ENCODE results near the gene RBMS1.
A peak's percentile ranks its signal among the peaks of the same experiment; 100 is the strongest.

Gene RBMS1

GRCh38 chr2:160242893-160243564, 250.6 kb downstream of the RBMS1 start:
- no peak for DNase-seq

GRCh38 chr2:160241251-160242137, 252.1 kb downstream of the RBMS1 start:
- no peak for DNase-seq

- no peak for DNase-seq
Observed at GRCh38 chr2:160239436-160239835, 254.2 kb downstream of the RBMS1 start.

GRCh38 chr2:160238392-160238791, 255.2 kb downstream of the RBMS1 start:
- no peak for DNase-seq

- no peak for DNase-seq
Observed at GRCh38 chr2:160232905-160233475, 260.6 kb downstream of the RBMS1 start.

- no peak for DNase-seq
Observed at GRCh38 chr2:160229591-160229990, 264.0 kb downstream of the RBMS1 start.

GRCh38 chr2:160228141-160228917, 265.3 kb downstream of the RBMS1 start:
- DNase-seq, result no peak

GRCh38 chr2:160227293-160227915, 266.2 kb downstream of the RBMS1 start:
- no peak for DNase-seq

- no peak for DNase-seq
Observed at GRCh38 chr2:160226367-160226766, 267.2 kb downstream of the RBMS1 start.

GRCh38 chr2:160225722-160226121, 267.9 kb downstream of the RBMS1 start:
- DNase-seq, result no peak

- no peak for DNase-seq
Observed at GRCh38 chr2:160224507-160224906, 269.1 kb downstream of the RBMS1 start.

- DNase-seq, result peak; percentile 29
Observed at GRCh38 chr2:160224060-160224459, 269.5 kb downstream of the RBMS1 start.

GRCh38 chr2:160223560-160223959, 270.0 kb downstream of the RBMS1 start:
- no peak for DNase-seq

- DNase-seq, result no peak
Observed at GRCh38 chr2:160222546-160223283, 270.9 kb downstream of the RBMS1 start.

Measured in activated naive CD4-positive, alpha-beta T cell treated with Interleukin-2 at 50 U/mL for 16 hours (primary cell).